Measurements from ENCODE around the gene TMEM232. TPM values are rescaled to one million over a fixed set of nuclear protein-coding genes. Genes with fewer than 3 reads are reported as not detected.

TMEM232 gene
- total RNA-seq, 1 experiment from 2014 or later, result 1.3 TPM

DNA sequence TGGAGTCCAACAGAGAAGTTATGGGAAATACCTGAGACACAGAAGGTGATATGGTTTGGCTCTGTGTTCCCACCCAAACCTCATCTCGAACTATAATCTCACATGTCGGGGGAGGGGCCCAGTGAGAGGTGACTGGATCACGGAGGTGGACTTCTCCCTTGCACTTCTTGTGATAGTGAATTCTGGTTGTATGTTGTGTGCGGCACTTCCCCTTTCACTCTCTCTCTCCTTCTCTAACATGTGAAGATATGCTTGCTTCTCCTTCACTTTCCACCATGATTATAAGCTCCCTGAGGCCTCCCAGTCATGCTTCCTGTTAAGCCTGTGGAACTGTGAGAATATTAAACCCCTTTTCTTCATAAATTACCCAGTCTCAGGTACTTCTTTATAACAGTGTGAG is 96.1 kb downstream of the TMEM232 start:
- TF ChIP-seq, protein P1, sequence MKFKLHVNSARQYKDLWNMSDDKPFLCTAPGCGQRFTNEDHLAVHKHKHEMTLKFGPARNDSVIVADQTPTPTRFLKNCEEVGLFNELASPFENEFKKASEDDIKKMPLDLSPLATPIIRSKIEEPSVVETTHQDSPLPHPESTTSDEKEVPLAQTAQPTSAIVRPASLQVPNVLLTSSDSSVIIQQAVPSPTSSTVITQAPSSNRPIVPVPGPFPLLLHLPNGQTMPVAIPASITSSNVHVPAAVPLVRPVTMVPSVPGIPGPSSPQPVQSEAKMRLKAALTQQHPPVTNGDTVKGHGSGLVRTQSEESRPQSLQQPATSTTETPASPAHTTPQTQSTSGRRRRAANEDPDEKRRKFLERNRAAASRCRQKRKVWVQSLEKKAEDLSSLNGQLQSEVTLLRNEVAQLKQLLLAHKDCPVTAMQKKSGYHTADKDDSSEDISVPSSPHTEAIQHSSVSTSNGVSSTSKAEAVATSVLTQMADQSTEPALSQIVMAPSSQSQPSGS (CRISPR knock-in tag; IDR thresholded peaks at IDR 0.05; ENCODE audit: borderline replicate concordance, low read depth), result no peak
- TF ChIP-seq JAZF1 (CRISPR knock-in tag; IDR thresholded peaks at IDR 0.05) (no peak), SOX15 (CRISPR knock-in tag; IDR thresholded peaks at IDR 0.05) (no peak), FOXK1 (CRISPR knock-in tag; IDR thresholded peaks at IDR 0.05) (no peak), CREB1 (CRISPR knock-in tag; IDR thresholded peaks at IDR 0.05) (no peak), NR1H2 (CRISPR knock-in tag; IDR thresholded peaks at IDR 0.05) (no peak), IRF2 (CRISPR knock-in tag; IDR thresholded peaks at IDR 0.05; ENCODE audit: borderline replicate concordance, low read depth) (no peak), ZNF396 (CRISPR knock-in tag; IDR thresholded peaks at IDR 0.05; ENCODE audit: borderline replicate concordance) (no peak)
- TF ChIP-seq, protein P2, sequence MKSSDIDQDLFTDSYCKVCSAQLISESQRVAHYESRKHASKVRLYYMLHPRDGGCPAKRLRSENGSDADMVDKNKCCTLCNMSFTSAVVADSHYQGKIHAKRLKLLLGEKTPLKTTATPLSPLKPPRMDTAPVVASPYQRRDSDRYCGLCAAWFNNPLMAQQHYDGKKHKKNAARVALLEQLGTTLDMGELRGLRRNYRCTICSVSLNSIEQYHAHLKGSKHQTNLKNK (CRISPR knock-in tag; IDR thresholded peaks at IDR 0.05), result no peak
- TF ChIP-seq, protein P3, sequence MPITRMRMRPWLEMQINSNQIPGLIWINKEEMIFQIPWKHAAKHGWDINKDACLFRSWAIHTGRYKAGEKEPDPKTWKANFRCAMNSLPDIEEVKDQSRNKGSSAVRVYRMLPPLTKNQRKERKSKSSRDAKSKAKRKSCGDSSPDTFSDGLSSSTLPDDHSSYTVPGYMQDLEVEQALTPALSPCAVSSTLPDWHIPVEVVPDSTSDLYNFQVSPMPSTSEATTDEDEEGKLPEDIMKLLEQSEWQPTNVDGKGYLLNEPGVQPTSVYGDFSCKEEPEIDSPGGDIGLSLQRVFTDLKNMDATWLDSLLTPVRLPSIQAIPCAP (CRISPR knock-in tag; IDR thresholded peaks at IDR 0.05), result no peak
- TF ChIP-seq, protein P4, sequence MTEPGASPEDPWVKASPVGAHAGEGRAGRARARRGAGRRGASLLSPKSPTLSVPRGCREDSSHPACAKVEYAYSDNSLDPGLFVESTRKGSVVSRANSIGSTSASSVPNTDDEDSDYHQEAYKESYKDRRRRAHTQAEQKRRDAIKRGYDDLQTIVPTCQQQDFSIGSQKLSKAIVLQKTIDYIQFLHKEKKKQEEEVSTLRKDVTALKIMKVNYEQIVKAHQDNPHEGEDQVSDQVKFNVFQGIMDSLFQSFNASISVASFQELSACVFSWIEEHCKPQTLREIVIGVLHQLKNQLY (CRISPR knock-in tag; IDR thresholded peaks at IDR 0.05), result no peak
- Mint-ChIP-seq H3K4me1 (no peaks in the 10 kb centered on the region), H3K27ac (no peak overlapping the region), H3K27me3 (ENCODE audit: low read depth) (no peaks in the 10 kb centered on the region), H3K36me3 (no peaks in the 10 kb centered on the region), H3K4me3 (no peak overlapping the region), H3K9me3 (no peaks in the 10 kb centered on the region)
- no peak for ATAC-seq
- POLR2A ChIA-PET, result no interaction called here
- DNase-seq (ENCODE audit: low spot score), result no peak
- CTCF ChIA-PET, result no interaction called here

DNA sequence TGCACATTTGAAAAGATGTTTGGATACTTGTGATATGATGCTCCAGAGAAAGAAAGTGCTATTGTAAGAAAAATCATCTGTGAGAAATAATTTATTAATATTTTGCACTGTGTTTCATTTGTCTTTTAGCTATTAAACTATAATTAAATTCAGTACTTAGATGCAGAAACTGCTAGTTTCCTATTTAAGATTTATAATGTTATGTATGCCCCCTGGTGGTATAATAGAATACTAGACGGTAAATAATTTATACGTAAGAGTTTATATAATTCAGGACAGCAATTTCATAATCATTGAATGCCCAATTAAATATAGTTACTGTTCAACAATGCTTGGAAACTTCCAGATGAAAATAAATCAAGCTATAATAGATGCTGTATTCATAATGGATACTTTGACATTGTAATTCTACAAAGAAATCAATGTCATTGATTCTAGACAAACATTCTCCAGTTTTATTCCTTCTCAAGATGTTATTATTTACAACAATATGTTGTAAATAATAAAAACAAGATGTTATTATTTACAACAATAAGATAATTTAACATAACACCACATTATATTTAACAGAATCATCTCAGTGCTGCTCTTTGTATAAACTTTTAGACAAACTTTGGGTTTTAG is 101.0 kb downstream of the TMEM232 start:
- no peak for ATAC-seq
- H3K36me3 Mint-ChIP-seq, result no peaks in the 10 kb centered on the region
- H3K4me3 Mint-ChIP-seq, result no peak overlapping the region
- H3K4me1 Mint-ChIP-seq, result no peaks in the 10 kb centered on the region
- H3K9me3 Mint-ChIP-seq, result peaks cover 4% of the 10 kb centered on the region; the same call in 1 of the 2 replicates
- CTCF ChIA-PET, result interaction anchor here (0.6 to 1.2 kb wide), 5 partner anchors 14 to 292 kb away, joined by 3 to 6 read pairs (median 3); no protein-coding TSS in a partner anchor
- DNase-seq (ENCODE audit: low spot score), result no peak
- no peak overlapping the region for H3K27ac Mint-ChIP-seq
- POLR2A ChIA-PET, result no interaction called here
- TF ChIP-seq, protein P5, sequence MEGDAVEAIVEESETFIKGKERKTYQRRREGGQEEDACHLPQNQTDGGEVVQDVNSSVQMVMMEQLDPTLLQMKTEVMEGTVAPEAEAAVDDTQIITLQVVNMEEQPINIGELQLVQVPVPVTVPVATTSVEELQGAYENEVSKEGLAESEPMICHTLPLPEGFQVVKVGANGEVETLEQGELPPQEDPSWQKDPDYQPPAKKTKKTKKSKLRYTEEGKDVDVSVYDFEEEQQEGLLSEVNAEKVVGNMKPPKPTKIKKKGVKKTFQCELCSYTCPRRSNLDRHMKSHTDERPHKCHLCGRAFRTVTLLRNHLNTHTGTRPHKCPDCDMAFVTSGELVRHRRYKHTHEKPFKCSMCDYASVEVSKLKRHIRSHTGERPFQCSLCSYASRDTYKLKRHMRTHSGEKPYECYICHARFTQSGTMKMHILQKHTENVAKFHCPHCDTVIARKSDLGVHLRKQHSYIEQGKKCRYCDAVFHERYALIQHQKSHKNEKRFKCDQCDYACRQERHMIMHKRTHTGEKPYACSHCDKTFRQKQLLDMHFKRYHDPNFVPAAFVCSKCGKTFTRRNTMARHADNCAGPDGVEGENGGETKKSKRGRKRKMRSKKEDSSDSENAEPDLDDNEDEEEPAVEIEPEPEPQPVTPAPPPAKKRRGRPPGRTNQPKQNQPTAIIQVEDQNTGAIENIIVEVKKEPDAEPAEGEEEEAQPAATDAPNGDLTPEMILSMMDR (IDR thresholded peaks at IDR 0.05), result 0 out of 2 replicates have a peak, but pooled peaks have one; percentile 14
- no peak for TF ChIP-seq FOXK1 (CRISPR knock-in tag; IDR thresholded peaks at IDR 0.05)
- H3K27me3 Mint-ChIP-seq (ENCODE audit: low read depth), result no peaks in the 10 kb centered on the region

DNA sequence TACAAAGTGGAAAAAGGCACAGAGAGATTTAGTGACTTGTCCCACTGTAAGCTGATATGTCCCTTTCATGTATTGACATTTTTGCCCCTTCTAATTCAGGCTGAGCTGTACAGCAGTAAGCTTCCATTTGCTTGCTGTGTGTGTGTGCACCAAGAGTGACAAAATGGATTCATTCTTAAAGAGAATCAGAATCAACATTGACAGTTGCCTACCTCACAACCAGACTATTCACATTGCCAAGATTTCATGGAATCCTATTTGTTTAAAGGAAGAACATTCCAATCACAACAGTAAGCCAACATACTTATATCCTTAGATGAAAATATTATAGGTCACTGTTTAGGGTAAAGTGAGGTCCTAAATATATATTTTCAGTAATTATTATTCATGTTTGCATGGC is 102.6 kb downstream of the TMEM232 start:
- H3K4me1 Mint-ChIP-seq, result no peaks in the 10 kb centered on the region
- H3K27ac Mint-ChIP-seq, result no peak overlapping the region
- ATAC-seq, result no peak
- no peak for DNase-seq (ENCODE audit: low spot score)
- CTCF ChIA-PET, result interaction anchor here (1.0 kb wide), 1 partner anchor 183 kb away, joined by 5 read pairs; no protein-coding TSS in a partner anchor
- H3K27me3 Mint-ChIP-seq (ENCODE audit: low read depth), result no peaks in the 10 kb centered on the region
- TF ChIP-seq, protein P6, sequence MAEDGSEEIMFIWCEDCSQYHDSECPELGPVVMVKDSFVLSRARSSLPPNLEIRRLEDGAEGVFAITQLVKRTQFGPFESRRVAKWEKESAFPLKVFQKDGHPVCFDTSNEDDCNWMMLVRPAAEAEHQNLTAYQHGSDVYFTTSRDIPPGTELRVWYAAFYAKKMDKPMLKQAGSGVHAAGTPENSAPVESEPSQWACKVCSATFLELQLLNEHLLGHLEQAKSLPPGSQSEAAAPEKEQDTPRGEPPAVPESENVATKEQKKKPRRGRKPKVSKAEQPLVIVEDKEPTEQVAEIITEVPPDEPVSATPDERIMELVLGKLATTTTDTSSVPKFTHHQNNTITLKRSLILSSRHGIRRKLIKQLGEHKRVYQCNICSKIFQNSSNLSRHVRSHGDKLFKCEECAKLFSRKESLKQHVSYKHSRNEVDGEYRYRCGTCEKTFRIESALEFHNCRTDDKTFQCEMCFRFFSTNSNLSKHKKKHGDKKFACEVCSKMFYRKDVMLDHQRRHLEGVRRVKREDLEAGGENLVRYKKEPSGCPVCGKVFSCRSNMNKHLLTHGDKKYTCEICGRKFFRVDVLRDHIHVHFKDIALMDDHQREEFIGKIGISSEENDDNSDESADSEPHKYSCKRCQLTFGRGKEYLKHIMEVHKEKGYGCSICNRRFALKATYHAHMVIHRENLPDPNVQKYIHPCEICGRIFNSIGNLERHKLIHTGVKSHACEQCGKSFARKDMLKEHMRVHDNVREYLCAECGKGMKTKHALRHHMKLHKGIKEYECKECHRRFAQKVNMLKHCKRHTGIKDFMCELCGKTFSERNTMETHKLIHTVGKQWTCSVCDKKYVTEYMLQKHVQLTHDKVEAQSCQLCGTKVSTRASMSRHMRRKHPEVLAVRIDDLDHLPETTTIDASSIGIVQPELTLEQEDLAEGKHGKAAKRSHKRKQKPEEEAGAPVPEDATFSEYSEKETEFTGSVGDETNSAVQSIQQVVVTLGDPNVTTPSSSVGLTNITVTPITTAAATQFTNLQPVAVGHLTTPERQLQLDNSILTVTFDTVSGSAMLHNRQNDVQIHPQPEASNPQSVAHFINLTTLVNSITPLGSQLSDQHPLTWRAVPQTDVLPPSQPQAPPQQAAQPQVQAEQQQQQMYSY (CRISPR knock-in tag; IDR thresholded peaks at IDR 0.05), result no peak
- TF ChIP-seq ZNF671 (CRISPR knock-in tag; IDR thresholded peaks at IDR 0.05), result no peak
- H3K9me3 Mint-ChIP-seq, result peaks cover 4% of the 10 kb centered on the region; the same call in 1 of the 2 replicates
- no peak overlapping the region for H3K4me3 Mint-ChIP-seq
- POLR2A ChIA-PET, result no interaction called here
- H3K36me3 Mint-ChIP-seq, result no peaks in the 10 kb centered on the region

Data from WTC11 (cell line).